HepG2 (cell line): Measurements from ENCODE around the gene LGALS4.
"Not testable (repeated sequence)": the region's sequence is repeated elsewhere in the genome, so short reads cannot be mapped to it uniquely, and the experiment has no call there.

ENCODE experiments used
- RAD21 ChIP-seq: fragments of 450-650 bp; formaldehyde crosslinking; IDR thresholded peaks from 2 replicates; pipeline ENCODE4 v1.5.0; 2020; ENCODE audit warnings: mild to moderate bottlenecking
- ZEB1 ChIP-seq: IDR thresholded peaks from 2 replicates; pipeline ENCODE4 v1.6.1; 2012; ENCODE audit warnings: mild to moderate bottlenecking, low read depth, inconsistent platforms; ENCODE audit not compliant: insufficient replicate concordance
- ZKSCAN8 ChIP-seq: IDR thresholded peaks from 2 replicates; pipeline ENCODE4 v1.6.1; 2016; ENCODE audit warnings: borderline replicate concordance, missing genetic modification reagents, missing compliant biosample characterization
- TF ChIP-seq, protein P1 (sequence below), 2 experiments: sonication (generic) in 1 of 2; formaldehyde crosslinking in 1 of 2; IDR thresholded peaks; 2 replicates each; pipeline versions ENCODE4 v1.4.0 to v1.6.1; 2018 to 2020; ENCODE audit warnings: missing genetic modification reagents in 2 of 2, borderline replicate concordance in 1 of 2, low read depth in 1 of 2, mild to moderate bottlenecking in 1 of 2, missing biosample characterization in 1 of 2
- TF ChIP-seq, protein P2 (sequence below): sonication (generic); formaldehyde crosslinking; IDR thresholded peaks from 2 replicates; pipeline ENCODE4 v1.5.1; 2020; ENCODE audit warnings: mild to moderate bottlenecking, missing genetic modification reagents, moderate library complexity

DNA sequence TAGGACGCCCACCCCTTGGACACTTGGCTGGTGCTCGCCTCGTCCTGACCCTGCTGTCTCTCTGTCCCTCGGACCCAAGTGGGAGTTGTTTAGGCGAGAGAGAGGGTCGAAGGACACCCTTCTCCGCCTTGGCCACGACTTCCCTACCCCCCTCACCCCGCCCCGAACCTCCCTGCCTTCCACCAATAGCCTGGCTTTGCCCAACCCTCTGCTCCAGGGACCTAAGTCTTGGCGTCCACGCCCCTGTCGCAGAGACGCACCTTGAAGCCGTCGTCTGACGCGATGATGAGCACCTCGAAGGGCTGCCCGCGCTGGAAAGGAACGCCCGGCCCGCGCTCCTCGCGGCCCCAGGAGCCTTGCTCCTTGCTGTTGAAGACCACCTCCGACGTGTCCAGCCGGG lies 41.2 kb downstream of the LGALS4 start:
- TF ChIP-seq, protein P1, sequence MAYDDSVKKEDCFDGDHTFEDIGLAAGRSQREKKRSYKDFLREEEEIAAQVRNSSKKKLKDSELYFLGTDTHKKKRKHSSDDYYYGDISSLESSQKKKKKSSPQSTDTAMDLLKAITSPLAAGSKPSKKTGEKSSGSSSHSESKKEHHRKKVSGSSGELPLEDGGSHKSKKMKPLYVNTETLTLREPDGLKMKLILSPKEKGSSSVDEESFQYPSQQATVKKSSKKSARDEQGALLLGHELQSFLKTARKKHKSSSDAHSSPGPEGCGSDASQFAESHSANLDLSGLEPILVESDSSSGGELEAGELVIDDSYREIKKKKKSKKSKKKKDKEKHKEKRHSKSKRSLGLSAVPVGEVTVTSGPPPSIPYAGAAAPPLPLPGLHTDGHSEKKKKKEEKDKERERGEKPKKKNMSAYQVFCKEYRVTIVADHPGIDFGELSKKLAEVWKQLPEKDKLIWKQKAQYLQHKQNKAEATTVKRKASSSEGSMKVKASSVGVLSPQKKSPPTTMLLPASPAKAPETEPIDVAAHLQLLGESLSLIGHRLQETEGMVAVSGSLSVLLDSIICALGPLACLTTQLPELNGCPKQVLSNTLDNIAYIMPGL (CRISPR knock-in tag; IDR thresholded peaks at IDR 0.05; ENCODE audit: borderline replicate concordance in 1 of 2, low read depth in 1 of 2), result not testable (repeated sequence)
- TF ChIP-seq, protein P2, sequence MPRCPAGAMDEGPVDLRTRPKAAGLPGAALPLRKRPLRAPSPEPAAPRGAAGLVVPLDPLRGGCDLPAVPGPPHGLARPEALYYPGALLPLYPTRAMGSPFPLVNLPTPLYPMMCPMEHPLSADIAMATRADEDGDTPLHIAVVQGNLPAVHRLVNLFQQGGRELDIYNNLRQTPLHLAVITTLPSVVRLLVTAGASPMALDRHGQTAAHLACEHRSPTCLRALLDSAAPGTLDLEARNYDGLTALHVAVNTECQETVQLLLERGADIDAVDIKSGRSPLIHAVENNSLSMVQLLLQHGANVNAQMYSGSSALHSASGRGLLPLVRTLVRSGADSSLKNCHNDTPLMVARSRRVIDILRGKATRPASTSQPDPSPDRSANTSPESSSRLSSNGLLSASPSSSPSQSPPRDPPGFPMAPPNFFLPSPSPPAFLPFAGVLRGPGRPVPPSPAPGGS (CRISPR knock-in tag), result not testable (repeated sequence)
- TF ChIP-seq ZEB1; ZKSCAN8; RAD21 (CRISPR knock-in tag): not testable (repeated sequence)
